Measurements from ENCODE around the gene MOB3C.
"Not testable (repeated sequence)": the region's sequence is repeated elsewhere in the genome, so short reads cannot be mapped to it uniquely, and the experiment has no call there.

MOB3C gene

DNA sequence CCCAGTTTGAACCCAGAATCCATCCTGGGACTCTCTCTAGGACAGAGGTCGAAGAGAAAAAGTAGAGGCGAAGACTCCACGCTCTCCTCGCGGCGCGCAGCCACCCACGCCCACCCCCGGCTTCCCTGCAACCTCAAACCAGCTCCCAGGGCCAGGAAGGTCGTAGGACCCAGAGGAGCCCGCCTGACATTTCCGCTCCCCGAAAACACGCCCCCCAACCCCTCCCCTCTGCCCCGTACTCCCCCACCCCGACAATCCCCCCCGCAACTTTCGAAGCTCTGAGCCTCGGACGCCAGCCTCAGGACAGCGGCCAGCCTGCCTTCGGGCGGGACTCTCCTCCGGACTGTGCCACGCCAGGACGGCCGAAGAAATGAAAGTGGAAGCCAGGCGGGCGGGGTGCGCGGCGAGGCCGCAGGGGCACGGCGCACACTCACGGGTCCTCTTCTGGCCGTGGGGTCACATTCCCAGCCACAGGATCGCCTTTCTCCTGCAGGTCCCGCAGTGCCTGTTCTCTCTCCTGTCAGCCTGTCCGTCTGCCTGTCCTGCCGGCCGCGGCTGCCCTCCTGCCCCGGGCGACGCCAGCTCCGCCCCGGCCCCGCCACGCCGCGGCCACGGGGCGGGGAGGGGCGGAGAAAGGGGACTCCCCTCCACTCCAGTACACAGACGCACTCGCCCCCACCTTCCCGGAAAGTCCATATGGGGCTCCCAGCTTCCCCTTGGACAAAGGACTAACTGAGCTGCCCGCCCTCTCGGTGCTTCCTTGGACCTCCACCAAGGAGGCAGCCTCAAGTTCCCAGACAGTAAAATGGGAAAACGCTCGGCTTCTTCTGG is at the start of gene MOB3C:
MOB3C (minus strand) TSS at position 535 of the 831 bp plus-strand sequence. CDS start 3,490 bp downstream, outside the sequence.
- DNase-seq: peak in 1 of 2 experiments; percentile 12

DNA sequence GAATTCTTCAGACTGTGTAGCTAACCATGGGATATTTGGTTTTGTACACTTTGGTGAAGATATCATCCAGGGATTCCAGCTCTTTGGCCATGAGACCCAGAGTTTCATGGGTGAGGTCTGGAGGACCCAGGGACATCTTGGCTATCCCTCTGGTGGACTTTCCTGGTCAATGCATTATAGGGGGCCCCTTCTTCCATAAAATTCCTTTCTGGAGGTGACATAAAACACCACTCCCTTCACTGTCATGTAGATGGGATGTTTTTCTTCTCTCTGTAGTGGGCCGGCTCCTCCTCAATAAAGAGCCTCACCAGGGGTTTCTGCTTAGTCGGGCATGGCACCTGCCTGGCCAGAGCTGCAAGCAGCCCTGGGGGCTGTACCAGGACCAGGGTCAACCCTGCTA is 49.4 kb upstream of the MOB3C start:
- DNase-seq: no peak

DNA sequence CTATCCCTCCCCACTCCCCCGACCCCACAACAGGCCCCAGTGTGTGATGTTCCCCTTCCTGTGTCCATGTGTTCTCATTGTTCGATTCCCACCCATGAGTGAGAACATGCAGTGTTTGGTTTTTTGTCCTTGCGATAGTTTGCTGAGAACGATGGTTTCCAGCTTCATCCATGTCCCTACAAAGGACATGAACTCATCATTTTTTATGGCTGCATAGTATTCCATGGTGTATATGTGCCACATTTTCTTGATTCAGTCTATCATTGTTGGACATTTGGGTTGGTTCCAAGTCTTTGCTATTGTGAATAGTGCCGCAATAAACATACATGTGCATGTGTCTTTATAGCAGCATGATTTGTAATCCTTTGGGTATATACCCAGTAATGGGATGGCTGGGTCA is 46.3 kb upstream of the MOB3C start:
- not testable (repeated sequence) for DNase-seq

DNA sequence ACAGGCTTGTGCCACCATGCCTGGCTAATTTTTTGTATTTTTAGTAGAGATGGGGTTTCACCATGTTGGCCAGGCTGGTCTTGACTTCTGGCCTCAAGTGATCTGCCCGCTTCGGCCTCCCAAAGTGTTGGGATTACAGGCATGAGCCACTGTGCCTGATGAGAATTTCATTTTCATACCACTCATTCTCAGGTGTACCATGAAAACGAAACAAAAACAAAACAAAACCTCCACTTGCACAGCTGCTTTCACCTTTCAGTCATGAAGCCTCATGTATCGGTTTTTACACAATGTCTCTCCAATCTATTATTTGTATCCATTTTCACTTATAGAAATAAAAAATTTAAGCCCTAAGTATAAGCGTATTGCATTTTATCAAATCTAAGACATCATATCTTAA is 43.5 kb upstream of the MOB3C start:
- DNase-seq: not testable (repeated sequence)

DNA sequence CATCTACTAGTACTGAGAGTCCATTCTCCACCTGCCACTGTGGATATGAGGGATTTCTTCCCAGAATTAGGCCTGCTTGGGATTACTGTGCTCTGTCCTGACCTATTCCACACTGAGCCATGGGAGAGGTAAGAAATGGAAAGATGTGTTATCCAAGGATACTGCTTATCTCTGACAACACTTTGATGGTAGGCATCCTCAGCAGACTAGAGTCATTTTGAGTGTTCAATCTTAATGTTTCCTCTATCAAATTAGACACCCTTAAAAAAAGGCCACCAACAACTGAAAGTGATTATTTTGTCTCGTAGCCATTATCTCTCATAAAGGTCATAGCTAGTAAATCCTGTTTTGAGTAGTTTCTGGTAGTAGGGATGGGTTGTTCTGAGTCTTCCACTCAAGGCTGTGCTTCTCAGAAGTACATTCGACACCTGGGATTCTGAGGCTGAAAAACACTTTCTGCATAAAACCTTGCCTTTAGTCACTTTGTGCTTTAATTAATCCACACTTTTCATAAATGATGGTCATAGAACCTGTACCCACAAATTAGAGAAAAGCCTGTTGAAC is 42.8 kb upstream of the MOB3C start:
- DNase-seq: no peak

DNA sequence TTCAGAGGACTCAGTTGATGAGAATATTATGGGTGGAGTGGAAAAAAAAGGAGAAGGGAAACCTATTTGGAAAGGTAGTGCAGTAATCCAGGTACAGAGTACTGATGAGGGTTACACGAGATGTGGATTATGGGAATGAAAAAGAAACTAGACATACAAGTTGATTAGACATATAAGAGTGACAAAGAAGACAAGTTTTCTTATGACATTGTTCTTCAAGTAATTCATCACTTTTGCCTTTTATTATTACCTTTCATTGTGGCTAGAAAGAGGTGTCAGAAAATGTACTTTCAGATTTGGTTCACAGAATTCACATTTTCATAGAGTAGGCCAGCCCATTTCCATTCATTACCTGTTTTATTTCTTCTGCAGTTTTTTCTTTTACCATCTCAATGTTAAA is 41.2 kb upstream of the MOB3C start:
- DNase-seq: no peak

DNA sequence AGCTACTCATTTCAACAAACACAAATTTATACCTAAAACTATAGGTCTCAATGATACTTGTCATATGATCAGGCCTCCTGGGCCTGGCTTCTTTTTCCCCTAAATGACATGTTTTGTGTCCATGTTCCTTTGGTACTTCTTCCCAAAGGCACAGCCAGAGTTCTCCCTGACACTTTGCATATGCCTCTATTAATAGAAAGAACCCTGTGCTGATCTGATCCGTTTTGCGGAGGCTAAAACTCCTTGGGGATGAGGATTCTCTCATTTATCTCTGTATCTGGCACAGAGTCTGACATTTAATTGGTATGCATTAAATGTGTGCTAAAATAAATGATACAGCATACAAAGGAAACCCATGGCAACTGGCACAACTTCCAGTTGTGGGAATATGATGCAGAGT is 40.0 kb upstream of the MOB3C start:
- DNase-seq: no peak

DNA sequence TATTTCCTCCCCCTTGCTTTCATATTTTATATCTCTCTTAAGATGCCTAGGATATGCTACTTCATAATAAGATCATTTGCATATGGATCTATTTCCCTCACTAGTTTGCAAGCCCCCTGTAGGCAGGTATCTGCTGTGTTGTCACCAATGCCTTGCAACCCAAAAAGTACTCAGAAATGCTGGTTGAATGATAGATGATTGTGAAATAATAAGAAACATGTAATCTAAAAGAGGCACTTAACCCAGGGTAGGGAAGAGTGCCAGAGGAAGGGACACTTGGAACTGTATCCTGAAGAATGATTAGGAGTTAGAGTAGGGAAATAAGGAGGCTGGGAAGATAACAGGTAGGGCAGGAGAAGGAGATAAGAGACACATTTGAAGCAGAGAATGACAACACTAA is 39.2 kb upstream of the MOB3C start:
- DNase-seq: no peak

DNA sequence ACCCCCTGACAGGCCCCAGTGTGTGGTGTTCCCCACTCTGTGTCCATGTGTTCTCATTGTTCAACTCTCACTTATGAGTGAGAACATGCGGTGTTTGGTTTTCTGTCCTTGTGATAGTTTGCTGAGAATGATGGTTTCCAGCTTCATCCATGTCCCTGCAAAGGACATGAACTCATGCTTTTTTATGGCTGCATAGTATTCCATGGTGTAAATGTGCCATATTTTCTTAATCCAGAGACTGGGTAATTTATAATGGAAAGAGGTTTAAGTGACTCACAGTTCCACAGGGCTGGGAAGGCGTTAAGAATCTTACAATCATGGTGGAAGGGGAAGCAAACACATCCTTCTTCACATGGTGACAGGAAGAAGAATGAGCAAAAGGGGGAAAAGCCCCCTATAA is 38.1 kb upstream of the MOB3C start:
- not testable (repeated sequence) for DNase-seq

DNA sequence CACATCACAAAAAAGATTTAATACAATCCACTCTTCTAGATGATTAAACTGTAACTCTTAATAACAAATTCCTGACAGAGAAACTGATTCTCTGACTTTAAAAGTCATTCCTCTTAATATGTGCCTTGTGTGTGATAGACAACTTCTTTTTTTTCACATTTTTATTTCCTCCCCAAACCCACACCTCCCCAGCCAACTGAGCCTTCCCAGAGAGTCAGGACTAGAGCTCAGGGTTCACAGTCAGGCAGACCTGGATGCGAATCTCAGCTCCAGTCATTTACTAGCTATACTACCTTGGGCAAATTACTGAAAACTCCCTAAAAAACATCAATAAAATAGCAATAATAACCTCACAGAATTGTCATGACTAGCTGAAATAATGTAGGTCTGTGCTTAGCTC is 37.4 kb upstream of the MOB3C start:
- DNase-seq: no peak

DNA sequence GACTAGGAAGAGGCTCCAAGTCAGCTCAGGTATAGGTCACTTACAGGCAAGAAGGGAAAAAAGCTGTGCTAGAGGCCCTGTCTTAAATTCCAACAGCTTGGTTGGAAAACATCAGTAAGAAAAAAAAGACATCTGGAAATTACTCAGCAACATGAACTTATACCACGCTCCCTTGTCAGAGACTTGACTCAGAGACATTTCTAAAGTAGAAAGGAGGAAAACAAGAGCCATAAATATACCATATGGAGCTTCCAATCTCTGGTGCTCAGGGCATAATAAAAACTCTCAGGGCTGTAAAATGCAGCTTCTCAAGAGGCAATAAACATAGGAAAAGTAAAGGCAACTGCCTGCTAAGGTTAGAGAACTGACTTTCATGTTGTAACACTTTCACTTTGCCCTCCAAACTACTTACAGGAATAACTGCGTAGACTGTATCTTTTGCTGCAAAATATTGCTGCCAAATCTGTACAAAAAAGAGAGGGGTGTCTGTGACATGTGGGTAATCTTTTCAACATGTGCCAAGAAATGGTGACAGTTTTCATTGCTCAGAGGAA is 36.9 kb upstream of the MOB3C start:
- no peak for DNase-seq

DNA sequence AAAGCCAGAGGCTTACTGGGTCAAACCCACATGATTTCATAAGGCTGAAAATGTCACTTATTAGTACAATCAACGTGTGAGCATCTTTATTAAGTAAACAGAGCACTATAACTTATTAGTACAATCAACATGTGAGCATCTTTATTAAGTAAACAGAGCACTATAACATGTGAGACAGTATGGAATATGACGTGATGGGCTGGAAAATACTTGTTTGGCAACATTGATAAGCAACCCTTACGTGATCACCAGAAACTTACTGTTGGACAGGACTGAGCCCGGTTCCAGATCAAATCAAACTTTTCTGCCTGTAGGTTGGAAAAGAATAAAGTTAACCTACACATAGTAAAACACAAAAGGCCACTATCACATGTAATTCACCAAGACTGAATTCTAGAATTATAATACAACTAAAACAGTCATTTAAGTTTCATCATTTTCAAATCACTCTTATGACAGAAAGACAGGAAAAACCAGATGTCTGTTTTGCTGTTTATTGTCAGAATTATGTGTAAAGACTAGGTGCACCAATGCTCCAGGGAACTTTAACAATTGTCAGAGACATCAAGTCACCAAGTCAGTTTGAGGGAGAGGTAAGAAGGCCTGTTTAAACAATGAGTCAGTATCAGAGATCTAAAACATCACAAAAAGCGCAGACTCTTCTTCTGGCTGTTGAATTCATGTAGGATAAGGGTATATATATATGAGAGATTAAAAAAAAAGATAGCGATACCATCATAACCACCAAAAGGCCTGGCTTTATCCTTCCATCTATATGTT is 35.9 kb upstream of the MOB3C start:
- no peak for DNase-seq

DNA sequence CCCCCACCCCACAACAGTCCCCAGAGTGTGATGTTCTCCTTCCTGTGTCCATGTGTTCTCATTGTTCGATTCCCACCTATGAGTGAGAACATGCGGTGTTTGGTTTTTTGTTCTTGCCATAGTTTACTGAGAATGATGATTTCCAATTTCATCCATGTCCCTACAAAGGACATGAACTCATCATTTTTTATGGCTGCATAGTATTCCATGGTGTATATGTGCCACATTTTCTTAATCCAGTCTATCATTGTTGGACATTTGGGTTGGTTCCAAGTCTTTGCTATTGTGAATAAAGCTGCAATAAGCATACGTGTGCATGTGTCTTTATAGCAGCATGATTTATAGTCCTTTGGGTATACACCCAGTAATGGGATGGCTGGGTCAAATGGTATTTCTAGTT is 34.5 kb upstream of the MOB3C start:
- DNase-seq: not testable (repeated sequence)

DNA sequence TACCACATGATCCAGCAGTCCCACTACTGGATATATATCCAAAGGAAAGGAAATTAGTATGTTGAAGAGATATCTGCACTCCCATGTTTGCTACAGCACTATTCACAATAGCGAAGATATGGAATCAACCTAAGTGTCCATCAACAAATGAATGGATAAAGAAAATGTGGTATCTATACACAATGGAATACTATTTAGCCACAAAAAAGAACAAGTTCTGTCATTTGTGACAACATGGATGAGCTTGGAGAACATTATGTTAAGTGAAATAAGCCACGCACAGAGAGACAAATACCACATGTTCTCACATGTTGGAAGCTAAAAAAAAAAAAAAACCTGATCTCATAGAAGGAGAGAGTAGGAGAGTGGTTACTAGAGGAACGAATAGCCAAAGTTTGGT is 33.9 kb upstream of the MOB3C start:
- DNase-seq: no peak

DNA sequence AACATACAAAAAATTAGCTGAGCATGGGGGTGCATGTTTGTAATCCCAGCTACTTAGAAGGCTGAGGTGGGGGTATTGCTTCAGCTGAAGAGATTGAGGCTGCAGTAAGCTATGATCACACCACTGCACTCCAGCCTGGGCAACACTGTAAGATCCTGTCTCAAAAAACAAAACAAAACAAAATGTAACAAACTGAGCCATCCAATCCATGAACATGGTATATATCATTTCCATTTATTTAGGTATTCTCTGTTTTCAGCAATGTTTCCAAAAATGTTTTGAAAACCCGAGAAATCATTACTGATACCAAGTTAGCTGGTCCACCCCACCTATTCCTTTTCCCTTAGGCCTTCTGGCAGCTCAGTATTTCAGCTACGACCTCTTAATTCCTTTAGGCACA is 33.2 kb upstream of the MOB3C start:
- DNase-seq: no peak

DNA sequence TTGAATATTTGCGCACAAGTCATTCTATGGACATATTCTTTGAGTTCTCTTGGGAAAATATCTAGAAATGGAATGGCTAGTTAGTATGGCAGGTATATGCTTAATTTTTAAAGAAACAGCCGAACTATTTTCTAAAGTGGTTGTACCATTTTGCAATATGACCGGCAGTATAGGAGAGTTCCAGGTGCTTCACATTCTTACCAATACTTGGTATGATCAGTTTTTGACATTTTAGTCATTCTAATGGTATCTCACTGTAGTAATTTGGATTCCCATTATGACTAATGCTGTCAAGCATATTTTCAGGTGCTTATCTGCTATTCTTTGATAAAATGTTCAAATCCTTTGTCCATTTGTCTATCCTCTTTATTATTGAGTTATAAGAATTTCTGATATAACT is 31.0 kb upstream of the MOB3C start:
- no peak for DNase-seq

DNA sequence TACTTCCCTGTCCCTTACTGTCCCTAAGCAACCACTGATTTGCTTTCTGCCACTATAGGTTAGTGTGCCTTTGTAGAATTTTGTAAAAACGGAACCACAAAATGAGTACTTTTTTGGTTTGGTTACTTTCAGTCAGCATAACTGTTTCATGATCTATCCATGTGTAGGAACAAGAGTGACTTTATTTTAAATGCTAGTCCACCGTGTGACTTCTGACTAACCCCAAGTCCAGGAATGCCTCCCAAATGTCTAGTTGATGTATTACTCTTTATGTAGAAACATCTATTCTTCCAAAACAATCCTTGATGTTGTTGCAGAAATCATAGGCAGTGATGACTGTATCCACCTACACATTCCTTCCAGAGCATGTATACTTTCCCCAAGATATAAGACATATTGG is 30.2 kb upstream of the MOB3C start:
- no peak for DNase-seq

DNA sequence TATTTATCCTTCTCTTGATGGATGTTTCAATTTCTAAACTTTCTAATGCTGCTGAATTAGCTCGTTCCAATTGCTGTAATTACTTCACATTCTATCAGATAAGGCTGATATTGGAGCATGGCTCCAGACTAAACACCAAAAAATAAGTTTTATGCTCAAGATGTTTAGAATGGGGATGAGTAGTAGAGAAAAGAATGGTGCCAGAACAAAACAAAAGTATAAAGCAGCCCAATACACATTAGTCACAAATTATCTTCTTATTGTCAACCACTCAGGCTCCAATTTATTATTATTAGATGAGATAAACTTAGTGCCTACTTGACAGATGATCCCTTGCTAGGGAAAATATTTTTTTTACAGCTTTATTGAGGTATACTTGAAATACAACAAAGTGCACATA is 29.7 kb upstream of the MOB3C start:
- DNase-seq: no peak

DNA sequence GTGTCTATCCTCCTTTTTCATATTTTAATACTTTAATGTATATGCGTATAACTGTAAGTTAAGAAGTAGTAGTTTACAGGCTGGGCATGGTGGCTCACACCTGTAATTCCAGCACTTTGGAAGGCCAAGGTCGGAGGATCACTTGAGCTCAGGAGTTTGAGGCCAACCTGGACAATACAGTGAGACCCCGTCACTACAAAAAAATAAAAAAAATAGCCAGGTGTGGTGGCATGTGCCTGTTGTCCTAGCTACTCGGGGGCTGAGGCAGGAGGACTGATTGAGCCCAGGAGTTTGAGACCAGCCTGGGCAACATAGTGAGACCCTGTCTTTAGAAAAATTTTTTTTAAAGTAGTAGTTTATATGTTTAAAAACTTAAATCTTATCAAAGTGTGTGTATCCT is 29.2 kb upstream of the MOB3C start:
- no peak for DNase-seq

DNA sequence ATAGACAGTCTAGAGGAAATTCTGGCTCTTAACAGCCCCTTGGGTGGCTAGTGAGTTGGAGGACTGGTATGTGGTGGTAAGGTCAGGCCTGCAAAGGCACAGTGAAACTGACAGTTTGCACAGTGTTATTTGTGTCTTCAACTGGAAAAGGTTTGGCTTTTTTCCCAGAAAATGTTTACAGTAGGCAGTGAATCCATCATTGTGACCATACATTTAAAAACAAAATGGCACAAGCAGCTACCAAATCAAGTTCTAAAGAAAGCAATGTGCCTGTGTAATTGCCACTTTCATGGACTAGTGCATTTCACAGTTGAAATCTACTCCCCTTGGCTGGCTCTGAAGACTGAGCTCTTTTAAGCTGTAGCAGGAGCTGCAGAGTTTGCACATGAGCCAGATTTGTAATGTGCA is 26.8 kb upstream of the MOB3C start:
- peak; percentile 57 to 76 for DNase-seq

DNA sequence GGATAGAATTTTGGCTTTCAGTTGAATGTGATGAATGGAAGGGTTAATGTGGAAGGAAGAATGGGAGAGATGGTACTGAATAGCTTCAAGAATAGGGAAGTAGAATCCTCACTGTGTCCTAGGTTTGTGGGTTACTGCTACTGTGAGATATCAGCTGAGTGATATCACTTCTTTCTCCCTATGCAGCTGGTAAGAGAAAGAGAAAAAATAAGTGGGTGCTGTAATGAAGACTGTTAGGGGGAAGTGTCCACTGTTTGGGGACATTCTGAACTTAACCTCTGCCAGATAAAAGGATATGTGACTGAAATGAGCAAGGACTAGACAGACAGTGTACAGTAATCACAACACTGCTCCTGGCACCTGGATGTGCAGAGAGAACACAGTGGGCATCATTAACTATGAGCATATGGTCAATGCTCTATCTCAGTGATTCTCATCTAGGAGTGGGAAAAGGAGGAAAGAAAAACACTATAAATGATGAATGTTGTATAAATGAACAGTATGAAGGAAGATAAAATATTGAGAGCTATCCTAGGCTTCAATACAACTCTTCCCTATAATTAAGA is 25.6 kb upstream of the MOB3C start:
- DNase-seq: no peak

DNA sequence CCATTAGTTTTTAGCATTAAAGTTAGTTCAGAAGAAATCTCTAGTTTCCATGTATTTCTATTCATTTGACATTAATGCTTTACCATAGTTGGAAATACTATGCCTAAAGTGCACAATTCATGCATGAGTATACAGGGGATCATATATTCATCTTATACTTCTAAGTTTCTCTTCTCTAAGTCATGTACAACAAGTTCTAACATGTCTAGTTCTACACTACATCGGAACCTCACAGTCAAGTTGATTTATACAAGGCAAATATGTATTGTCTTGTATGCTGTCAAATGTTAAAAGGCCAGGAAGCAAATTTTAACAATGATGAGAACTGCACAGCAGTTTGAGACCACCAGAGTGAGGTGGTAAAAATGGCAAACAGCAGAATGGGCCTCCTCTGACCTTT is 22.9 kb upstream of the MOB3C start:
- DNase-seq: no peak

DNA sequence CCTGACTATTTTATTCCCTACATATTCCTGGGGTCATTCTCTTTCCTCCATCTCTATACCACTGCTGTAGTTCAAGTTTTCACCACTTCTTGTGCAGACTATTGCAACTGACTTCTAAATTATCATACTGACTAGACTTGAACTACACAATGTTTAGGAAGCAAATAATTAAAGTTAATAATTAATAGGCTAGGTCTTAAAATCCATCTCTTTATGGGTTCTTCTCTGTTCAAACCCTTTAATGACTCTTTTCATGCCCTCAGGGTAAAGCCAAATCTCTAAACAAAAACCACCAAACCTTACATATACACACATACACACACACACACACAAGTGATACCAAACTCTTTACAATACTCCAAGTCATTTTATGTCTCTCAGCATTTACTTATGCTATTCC is 22.3 kb upstream of the MOB3C start:
- no peak for DNase-seq

Data from SHP77 (cell line).